PC-3 (cell line): ENCODE results near the gene PAQR4. TPM values are rescaled to one million over a fixed set of nuclear protein-coding genes. Genes with fewer than 3 reads are reported as not detected.

ENCODE experiments used
- ATAC-seq: fragments of 200-7000 bp; cut with Tn5 transposase; 2 replicates; pipeline ENCODE4 v1.9.1; 2020; ENCODE audit warnings: mild to moderate bottlenecking, moderate library complexity
- BruUV-seq: library from RNA; stranded (reverse); fragments of 400-500 nt; replicated peaks from 2 replicates; lab custom pipeline; 2021; lab: Mats Ljungman, UMichigan
- CTCF ChIA-PET: fragments of 300-600 bp; sonication (Branson Sonifier 250); formaldehyde crosslinking; loops from one replicate; lab custom pipeline; 2022; ENCODE audit warnings: antibody characterized with exemption; lab: Charles Lee
- POLR2A ChIA-PET: fragments of 300-600 bp; sonication (Branson Sonifier 250); formaldehyde crosslinking; loops from one replicate; lab custom pipeline; 2022; ENCODE audit warnings: antibody characterized with exemption; ENCODE audit not compliant: unreplicated experiment; lab: Charles Lee
- DNase-seq: peaks from one replicate; pipeline ENCODE4 v3.0.0-alpha.2; 2015
- H2AFZ ChIP-seq: fragments of 300-600 bp; sonication (generic); 2 replicates; pipeline ENCODE4 v1.6.0; 2016; ENCODE audit warnings: antibody characterized with exemption, low read length
- H3F3A ChIP-seq: fragments of 300-600 bp; sonication (generic); one replicate; pipeline ENCODE4 v1.6.0; 2017; ENCODE audit warnings: antibody characterized with exemption, low read length, control low read depth, mild to moderate bottlenecking; ENCODE audit not compliant: unreplicated experiment
- H3K27ac ChIP-seq: fragments of 300-600 bp; sonication (generic); 2 replicates; pipeline ENCODE4 v1.5.1; 2016; ENCODE audit warnings: mild to moderate bottlenecking, low read length
- H3K27me3 ChIP-seq: fragments of 300-600 bp; sonication (generic); 2 replicates; pipeline ENCODE4 v1.6.1; 2016; ENCODE audit warnings: low read length, mixed read lengths
- H3K36me3 ChIP-seq: fragments of 300-600 bp; sonication (generic); 2 replicates; pipeline ENCODE4 v1.6.1; 2016; ENCODE audit warnings: low read depth, mixed run types, low read length, mixed read lengths
- H3K4me1 ChIP-seq: fragments of 300-600 bp; sonication (generic); 2 replicates; pipeline ENCODE4 v1.5.1; 2016; ENCODE audit warnings: low read length; ENCODE audit not compliant: insufficient read depth
- H3K4me2 ChIP-seq: fragments of 300-600 bp; sonication (generic); 2 replicates; pipeline ENCODE4 v1.6.0; 2016; ENCODE audit warnings: low read length
- H3K4me3 ChIP-seq: fragments of 300-600 bp; sonication (generic); 2 replicates; pipeline ENCODE4 v1.5.1; 2016; ENCODE audit warnings: mild to moderate bottlenecking, low read length, mixed read lengths
- H3K79me2 ChIP-seq: fragments of 300-600 bp; sonication (generic); 2 replicates; pipeline ENCODE4 v1.6.1; 2017; ENCODE audit warnings: low read length, mixed read lengths
- H3K9ac ChIP-seq: fragments of 300-600 bp; sonication (generic); 2 replicates; pipeline ENCODE4 v1.6.0; 2016; ENCODE audit warnings: mild to moderate bottlenecking, low read length
- H3K9me2 ChIP-seq: fragments of 300-600 bp; sonication (generic); replicated peaks from 2 replicates; pipeline ENCODE4 v1.6.1; 2016; ENCODE audit warnings: mixed run types, low read length, mixed read lengths
- H3K9me3 ChIP-seq: fragments of 300-600 bp; sonication (generic); 2 replicates; pipeline ENCODE4 v1.6.1; 2016; ENCODE audit warnings: low read length, mixed read lengths
- H4K20me1 ChIP-seq: fragments of 300-600 bp; sonication (generic); 2 replicates; pipeline ENCODE4 v1.6.1; 2016; ENCODE audit warnings: low read length, mixed read lengths
- CTCF ChIP-seq: fragments of 300-600 bp; sonication (generic); conservative IDR thresholded peaks from 2 replicates; pipeline ENCODE4 v1.5.1; 2017; ENCODE audit warnings: antibody characterized with exemption, low read depth, mild to moderate bottlenecking, low read length
- EZH2 ChIP-seq: fragments of 300-600 bp; sonication (generic); IDR thresholded peaks from one replicate; pipeline ENCODE4 v1.6.1; 2017; ENCODE audit warnings: antibody characterized with exemption, mild to moderate bottlenecking, low read length; ENCODE audit not compliant: unreplicated experiment
- EZH2phosphoT487 ChIP-seq: fragments of 300-600 bp; sonication (generic); IDR thresholded peaks from 2 replicates; pipeline ENCODE4 v1.6.1; 2018; ENCODE audit warnings: mild to moderate bottlenecking, antibody characterized with exemption, low read length, borderline replicate concordance
- intact Hi-C: fragments of 100-400 bp; cut with micrococcal nuclease; formaldehyde crosslinking; loops from 2 replicates; pipeline ENCODE4 v1.9.0; 2023
- total RNA-seq: library from RNA; depleted of rRNA; stranded (reverse); fragments of >200 nt; gene quantifications from 2 replicates; pipeline ENCODE4 v1.2.3, GENCODE V29; 2014

Gene PAQR4
- total RNA-seq, 1 experiment from 2014 or later: 37.9 TPM

- no peak overlapping the region for H3K9ac ChIP-seq
- H3K27me3 ChIP-seq: no peaks in the 10 kb centered on the region
- DNase-seq (no peak), ATAC-seq (no peak)
- no peaks in the 10 kb centered on the region for H3K36me3 ChIP-seq
- TF ChIP-seq EZH2: no peak
- TF ChIP-seq EZH2phosphoT487: no peak
- TF ChIP-seq CTCF: no peak
- intact Hi-C loops: no loop called here
- H3K9me3 ChIP-seq: no peaks in the 10 kb centered on the region
- POLR2A ChIA-PET: no interaction called here
- H2AFZ ChIP-seq: no peak overlapping the region
- H3K4me2 ChIP-seq: no peak overlapping the region
- CTCF ChIA-PET: no interaction called here
- H3K27ac ChIP-seq: no peak overlapping the region
- H3K4me3 ChIP-seq: no peak overlapping the region
- H4K20me1 ChIP-seq: no peaks in the 10 kb centered on the region
- BruUV-seq: no TSS peak
- 0 out of 2 replicates have a peak, but pooled peaks cover 5% of the 10 kb centered on the region for H3K4me1 ChIP-seq
- H3F3A ChIP-seq: no peaks in the 10 kb centered on the region
- H3K79me2 ChIP-seq: no peaks in the 10 kb centered on the region
- no peaks in the 10 kb centered on the region for H3K9me2 ChIP-seq
Observed at GRCh38 chr16:2955779-2956578, 13.2 kb upstream of the PAQR4 start.

- CTCF ChIA-PET: no interaction called here
- H3K27me3 ChIP-seq: no peaks in the 10 kb centered on the region
- no peaks in the 10 kb centered on the region for H3K9me2 ChIP-seq
- POLR2A ChIA-PET: no interaction called here
- H3K9me3 ChIP-seq: no peaks in the 10 kb centered on the region
- no peak overlapping the region for H2AFZ ChIP-seq
- no peak for DNase-seq
- H3K27ac ChIP-seq: no peak overlapping the region
- no peaks in the 10 kb centered on the region for H3K79me2 ChIP-seq
- ATAC-seq: no peak
- no peak for TF ChIP-seq CTCF
- TF ChIP-seq EZH2phosphoT487: no peak
- no peak for TF ChIP-seq EZH2
- intact Hi-C loops: no loop called here
- no peaks in the 10 kb centered on the region for H4K20me1 ChIP-seq
- H3K9ac ChIP-seq: no peak overlapping the region
- BruUV-seq: no TSS peak
- no peak overlapping the region for H3K4me3 ChIP-seq
- H3K4me2 ChIP-seq: no peak overlapping the region
- H3F3A ChIP-seq: no peaks in the 10 kb centered on the region
- H3K36me3 ChIP-seq: no peaks in the 10 kb centered on the region
- H3K4me1 ChIP-seq: 0 out of 2 replicates have a peak, but pooled peaks cover 5% of the 10 kb centered on the region
Observed at GRCh38 chr16:2956579-2956956, 12.6 kb upstream of the PAQR4 start.

GRCh38 chr16:2959206-2959605 is 9.9 kb upstream of the PAQR4 start:
- H3K79me2 ChIP-seq: no peaks in the 10 kb centered on the region
- H3K9ac ChIP-seq: no peak overlapping the region
- no peaks in the 10 kb centered on the region for H4K20me1 ChIP-seq
- H3F3A ChIP-seq: no peaks in the 10 kb centered on the region
- DNase-seq: no peak
- BruUV-seq: no TSS peak
- no peaks in the 10 kb centered on the region for H3K9me2 ChIP-seq
- H3K4me2 ChIP-seq: no peak overlapping the region; the same call in 1 of the 2 replicates
- no peaks in the 10 kb centered on the region for H3K9me3 ChIP-seq
- CTCF ChIA-PET: no interaction called here
- ATAC-seq: no peak
- POLR2A ChIA-PET: interaction anchor here (0.6 kb wide), 1 partner anchor 63 kb away, joined by 6 read pairs; no protein-coding TSS in a partner anchor
- intact Hi-C loops: no loop called here
- TF ChIP-seq CTCF: no peak
- TF ChIP-seq EZH2phosphoT487: no peak
- TF ChIP-seq EZH2: no peak
- H3K4me3 ChIP-seq: no peak overlapping the region
- no peak overlapping the region for H3K27ac ChIP-seq
- 0 out of 2 replicates have a peak, but pooled peaks cover 6% of the 10 kb centered on the region for H3K4me1 ChIP-seq
- H2AFZ ChIP-seq: no peak overlapping the region
- H3K27me3 ChIP-seq: no peaks in the 10 kb centered on the region
- no peaks in the 10 kb centered on the region for H3K36me3 ChIP-seq
